HG02623 (cell line): ENCODE data around the gene CRACR2B.

Experiments
- ATAC-seq: cut with Tn5 transposase; IDR thresholded peaks from one replicate; pipeline ENCODE4 v1.9.1; 2021; ENCODE audit warnings: moderate library complexity; ENCODE audit not compliant: unreplicated experiment

The CRACR2B gene

GRCh38 chr11:837189-837989 is 9.7 kb downstream of the CRACR2B start:
- no peak for ATAC-seq

GRCh38 chr11:837990-838307 is 10.2 kb downstream of the CRACR2B start:
- ATAC-seq, result no peak

GRCh38 chr11:838441-839279 is 10.9 kb downstream of the CRACR2B start:
- no peak for ATAC-seq

GRCh38 chr11:839280-839623 is 11.5 kb downstream of the CRACR2B start:
- ATAC-seq, result no peak

- no peak for ATAC-seq
Observed at GRCh38 chr11:839875-840617, 12.3 kb downstream of the CRACR2B start.

- ATAC-seq, result no peak
Observed at GRCh38 chr11:841981-842369, 14.3 kb downstream of the CRACR2B start.

- peak; percentile 48 for ATAC-seq
Observed at GRCh38 chr11:842370-843002, 14.8 kb downstream of the CRACR2B start, which contains the start of the genes POLR2L and TSPAN4. Gene POLR2L (minus strand): TSS chr11:842529. CDS start chr11:842508, 21 bp downstream. Gene TSPAN4 (plus strand): TSS chr11:842852. CDS start chr11:850305, 7,453 bp downstream.

GRCh38 chr11:843086-843734 is 15.5 kb downstream of the CRACR2B start:
- no peak for ATAC-seq

- ATAC-seq, result no peak
Observed at GRCh38 chr11:843818-844692, 16.3 kb downstream of the CRACR2B start.

GRCh38 chr11:844693-845644 is 17.2 kb downstream of the CRACR2B start:
- ATAC-seq, result no peak

GRCh38 chr11:845872-846495 is 18.3 kb downstream of the CRACR2B start:
- ATAC-seq, result no peak

- ATAC-seq, result no peak
Observed at GRCh38 chr11:846496-847098, 18.9 kb downstream of the CRACR2B start.

GRCh38 chr11:847876-848275 is 20.2 kb downstream of the CRACR2B start:
- ATAC-seq, result no peak

- no peak for ATAC-seq
Observed at GRCh38 chr11:848380-848931, 20.7 kb downstream of the CRACR2B start.

- no peak for ATAC-seq
Observed at GRCh38 chr11:849104-849824, 21.5 kb downstream of the CRACR2B start.

- no peak for ATAC-seq
Observed at GRCh38 chr11:849951-850774, 22.4 kb downstream of the CRACR2B start.
